Activated CD4-positive, alpha-beta T cell treated with anti-CD3 and anti-CD28 coated beads, Interleukin-2, Interleukin-6, amounts not matched to agents 100 ng/mL and 50 ng/mL, durations not matched to agents 16 hours and 8 hours (primary cell): ENCODE results near the gene KLHDC9.

Source experiments
- DNase-seq: peaks from one replicate; pipeline ENCODE4 v3.0.0-alpha.2; 2020

The KLHDC9 gene

DNA sequence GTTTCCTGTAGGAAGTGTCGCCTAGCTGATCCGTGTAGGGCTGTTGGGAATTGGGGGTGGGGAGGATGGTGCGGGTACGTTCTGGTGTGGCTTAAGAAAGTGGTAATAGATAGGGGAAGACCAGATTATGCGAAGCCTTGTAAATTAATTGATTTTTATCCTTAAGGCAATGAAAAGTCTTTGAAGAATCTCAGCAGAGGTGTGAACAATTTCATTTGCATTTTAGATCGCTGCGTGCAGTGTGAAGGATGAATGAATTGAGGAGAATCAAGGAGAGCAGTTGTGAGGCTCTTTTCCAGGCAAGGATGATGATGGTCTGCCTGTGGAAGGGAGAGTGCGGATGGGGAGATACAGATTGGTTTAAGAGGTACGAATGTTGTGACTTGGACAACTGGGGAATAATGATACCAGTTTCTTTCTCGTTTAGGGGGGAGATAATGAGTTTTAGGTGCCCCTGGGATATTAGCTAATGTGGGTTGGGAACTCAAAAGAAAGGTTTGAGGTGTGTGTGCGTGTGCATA is 35.1 kb downstream of the KLHDC9 start:
- no peak for DNase-seq

DNA sequence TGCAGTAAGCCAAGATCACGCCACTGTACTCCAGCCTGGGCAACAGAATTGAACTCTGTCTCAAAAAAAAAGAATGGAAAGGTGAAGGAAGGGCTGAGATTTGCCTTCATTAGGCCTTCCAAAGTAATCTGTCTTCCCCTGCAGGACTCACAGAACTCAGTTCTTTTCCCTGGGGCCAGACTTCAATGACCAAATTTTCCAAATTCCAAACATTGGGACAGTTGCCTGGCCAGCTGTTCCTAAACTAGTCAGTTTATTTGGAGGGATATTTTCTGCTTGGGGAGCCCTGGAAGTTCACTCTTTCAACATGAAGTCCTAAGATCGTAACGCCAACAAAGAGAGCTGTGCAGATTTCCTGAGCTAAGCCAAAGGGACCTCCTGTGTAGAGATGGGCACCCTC is 39.7 kb downstream of the KLHDC9 start:
- DNase-seq, result no peak

DNA sequence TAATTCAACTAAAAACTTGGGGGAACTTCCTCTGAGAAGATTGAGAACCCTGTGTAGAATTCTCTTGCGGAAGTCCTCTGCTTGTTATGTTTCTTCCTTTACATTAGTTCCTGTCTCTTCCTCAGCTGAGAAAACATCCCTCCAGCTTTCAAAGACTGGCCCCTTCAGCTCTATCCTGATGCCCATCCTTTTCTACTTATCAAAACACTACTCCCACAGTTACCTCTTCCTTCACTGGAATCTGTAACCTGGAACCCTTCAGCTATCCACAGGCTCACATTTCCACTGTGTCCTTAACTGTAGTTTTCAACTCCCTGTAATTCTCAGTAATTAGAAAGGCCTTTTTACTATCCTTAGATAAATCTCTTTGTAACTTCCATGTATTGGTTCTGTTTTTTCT is 40.3 kb downstream of the KLHDC9 start:
- DNase-seq, result no peak

DNA sequence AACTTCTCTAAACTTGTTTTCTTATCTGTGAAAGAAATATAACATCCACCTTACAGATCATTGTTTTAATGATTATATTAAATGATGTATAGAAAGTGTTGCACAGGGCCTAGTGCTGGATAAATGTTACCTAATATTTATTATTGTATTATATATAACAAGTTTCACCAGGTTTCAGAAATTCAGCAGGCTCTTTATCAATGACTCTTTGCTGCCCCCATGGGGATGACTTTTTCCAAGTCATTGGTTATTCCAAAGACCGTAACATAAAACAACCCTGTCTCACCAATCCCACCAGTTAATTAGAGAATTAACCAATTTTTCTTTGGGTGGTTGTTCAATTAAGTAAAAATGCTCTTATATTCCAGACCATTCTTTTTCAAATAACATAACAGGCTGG is 41.6 kb downstream of the KLHDC9 start:
- peak; percentile 49 for DNase-seq

DNA sequence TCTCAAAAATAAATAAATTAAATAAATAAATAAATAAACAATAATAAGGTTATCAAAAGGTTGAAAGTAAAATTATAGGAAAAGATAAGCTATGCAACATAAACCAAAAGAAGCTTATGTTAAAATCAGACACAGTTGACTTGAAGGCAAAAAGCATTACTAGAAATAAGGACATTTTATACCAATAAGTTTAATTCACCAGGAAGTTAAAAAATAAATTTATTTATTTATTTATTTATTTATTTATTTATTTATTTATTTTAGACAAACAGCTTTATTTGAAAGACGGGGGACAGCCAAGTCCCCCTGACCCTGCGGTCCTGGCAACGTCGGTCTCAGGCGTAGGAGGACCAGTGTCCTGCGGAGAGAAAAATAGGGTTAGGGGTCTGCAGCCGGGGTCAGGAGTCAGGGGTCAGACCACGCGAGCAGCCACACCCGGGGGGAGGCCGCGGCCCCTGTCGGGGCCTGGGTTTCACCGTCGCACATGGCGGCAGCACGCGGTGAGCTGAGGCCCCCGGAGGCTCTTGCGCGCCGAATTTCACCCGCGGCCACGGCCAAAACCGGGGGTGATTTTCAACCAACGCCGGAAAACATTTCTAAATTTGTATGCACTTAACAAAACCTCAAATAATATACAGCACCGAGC is 42.7 kb downstream of the KLHDC9 start:
- DNase-seq, result no peak

DNA sequence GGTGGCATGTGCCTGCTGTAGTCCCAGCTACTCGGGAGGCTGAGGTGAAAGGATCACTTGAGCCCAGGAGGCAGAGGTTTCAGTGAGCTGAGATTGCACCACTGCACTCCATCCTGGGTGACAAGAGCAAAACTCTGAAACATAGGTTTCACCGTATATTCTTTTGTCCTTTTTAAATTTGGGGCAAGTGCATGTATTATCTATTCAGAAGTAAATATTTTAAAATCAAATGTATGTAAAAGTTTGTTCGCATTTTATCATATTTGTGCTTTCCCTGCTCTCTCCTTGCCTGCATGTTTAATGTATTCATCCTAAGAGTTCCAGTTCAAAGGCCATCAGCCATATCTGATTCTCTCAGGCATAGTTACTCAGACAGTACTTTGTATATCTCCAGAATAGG is 47.7 kb downstream of the KLHDC9 start:
- no peak for DNase-seq
